DMS153 (cell line): ENCODE measurements around the gene GLYATL2.

Source experiments
- DNase-seq: peaks from one replicate; lab custom pipeline; 2025; lab: John Stamatoyannopoulos, UW

GLYATL2 gene

DNA sequence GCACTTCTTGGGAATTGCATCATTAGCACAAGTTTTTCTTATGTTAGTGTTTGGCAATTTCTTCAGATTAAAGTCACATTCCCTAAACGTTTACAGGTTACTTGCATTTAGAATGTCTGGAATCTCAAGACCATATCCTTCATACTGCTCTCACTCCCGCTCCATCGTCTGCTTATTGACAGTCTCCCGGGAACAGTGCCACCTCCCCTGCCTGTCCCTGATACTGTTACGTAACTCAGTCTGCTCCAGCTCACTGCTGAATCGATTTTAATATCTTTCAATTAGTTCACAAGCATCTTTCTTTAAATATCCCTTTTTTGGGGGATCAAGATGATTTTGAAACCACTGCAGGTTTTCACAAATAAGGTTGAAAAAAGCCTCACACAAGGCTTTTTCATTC lies 48.2 kb downstream of the GLYATL2 start:
- no peak for DNase-seq

DNA sequence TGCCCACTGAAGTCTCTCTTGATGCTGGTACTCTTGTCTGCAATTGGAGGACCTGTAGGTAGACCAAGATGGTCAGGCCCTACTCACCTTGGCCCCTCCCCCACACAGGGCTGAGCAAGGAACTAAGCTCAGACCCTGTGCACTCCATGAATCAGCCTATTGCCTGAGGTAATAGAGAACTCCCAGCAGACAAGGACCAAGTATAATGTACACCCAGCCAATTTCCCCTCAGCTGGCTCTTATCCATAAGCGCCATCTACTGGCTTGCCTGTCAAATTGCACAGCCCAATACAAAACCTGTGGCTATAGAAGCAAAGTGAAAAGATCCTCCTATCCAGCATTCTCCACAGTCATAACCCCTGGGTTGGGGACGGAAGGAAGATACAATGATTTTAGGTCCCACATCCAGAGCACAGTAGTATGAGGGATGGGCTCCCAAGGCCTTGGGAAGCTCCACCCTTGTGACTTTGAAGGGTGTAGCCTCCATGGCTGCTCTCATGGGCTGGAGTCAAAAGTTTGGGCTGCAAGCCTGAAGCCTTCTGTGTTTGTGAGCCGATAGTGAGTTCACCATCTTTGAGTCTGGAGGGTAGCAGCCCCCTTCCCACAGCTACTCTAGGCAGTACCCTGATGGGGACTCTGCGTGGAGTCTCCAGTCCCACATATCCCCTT lies 56.0 kb downstream of the GLYATL2 start:
- peak; percentile 63 for DNase-seq

DNA sequence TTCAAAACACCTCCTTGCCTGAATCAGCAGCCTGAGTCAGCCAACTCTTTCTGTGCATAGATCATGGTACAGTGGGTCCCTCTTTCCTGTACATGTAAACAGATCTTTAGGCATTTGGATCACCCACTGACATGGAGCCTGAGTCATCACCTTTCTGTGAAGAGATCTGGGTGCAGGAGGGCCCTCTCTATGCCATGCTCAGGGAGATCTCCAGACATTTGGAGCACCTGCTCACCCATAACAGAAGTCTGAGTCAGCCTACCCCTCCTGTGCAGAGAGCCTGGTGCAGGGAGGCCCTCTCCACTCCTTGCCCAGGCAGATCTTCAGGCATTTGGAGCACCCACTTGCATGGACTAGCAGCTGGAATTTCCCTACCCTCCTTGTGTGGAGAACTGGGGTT lies 56.6 kb downstream of the GLYATL2 start:
- DNase-seq: no peak

DNA sequence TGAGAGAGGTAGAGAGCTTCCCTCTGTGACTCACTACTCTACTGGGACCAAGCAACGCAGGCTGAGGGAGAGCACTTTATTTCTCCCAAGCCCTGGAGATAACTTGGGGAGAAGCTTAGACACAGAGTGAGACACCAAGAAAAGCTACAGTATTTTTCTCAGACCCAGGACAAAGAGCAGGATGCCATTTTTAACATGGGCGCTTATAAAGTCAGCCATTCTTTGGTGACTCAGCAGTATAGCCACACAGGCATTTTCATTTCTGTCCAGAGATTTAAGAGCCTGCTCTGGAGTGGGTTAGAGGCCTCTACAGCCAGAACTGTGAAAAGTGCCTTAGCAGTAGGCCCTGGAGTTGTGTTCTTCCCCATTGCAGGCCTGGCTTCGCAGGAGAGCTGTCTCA lies 57.8 kb downstream of the GLYATL2 start:
- no peak for DNase-seq

DNA sequence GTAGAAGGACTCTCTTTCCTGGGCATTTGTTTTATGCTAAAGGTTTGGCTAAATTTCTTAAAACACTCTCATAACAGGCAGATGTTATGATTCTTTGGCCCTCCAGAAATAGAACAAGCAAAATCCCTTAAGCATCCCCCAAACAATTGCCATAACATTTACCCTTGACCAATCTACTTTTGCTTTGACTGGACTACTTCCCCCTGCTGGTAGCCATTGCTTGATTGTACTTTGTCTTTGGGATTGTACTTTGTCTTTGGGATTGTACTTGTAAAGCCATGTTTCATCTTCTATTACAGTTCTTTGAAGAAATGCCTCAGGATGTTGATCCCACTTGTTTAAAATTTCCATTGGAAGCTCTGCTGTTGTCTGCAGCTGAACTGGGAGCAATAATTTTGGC lies 59.5 kb downstream of the GLYATL2 start:
- no peak for DNase-seq
